Measurements from ENCODE around the gene CDC73. TPM values are rescaled to one million over a fixed set of nuclear protein-coding genes. Genes with fewer than 3 reads are reported as not detected.

The CDC73 gene
- polyA plus RNA-seq, 2 donors = 6.2 to 14.5 TPM

DNA sequence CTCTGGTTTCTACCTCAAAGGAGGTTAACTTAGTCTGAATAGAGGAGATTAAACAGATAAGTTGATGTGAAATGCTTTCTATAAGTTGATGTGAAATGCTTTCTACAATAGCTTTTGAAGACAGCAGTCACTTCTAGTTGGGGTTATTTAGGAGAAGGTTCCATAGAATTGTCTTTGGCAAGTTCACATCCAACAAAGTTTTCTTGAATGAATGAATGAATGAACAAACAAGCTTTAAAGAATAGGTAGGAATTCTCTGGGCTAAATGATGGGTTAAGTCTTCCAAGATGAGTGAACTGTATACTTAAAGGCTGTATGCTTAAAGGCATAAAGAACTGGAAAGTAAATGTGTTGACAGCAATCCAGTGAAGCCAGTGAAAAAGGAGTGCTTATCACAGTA, 1.9 kb downstream of the CDC73 start:
- no peak overlapping the region for H3K4me3 ChIP-seq (ENCODE audit: low read depth in 1 of 2, low read length in 2 of 2)
- H3K36me3 ChIP-seq (ENCODE audit: control insufficient read depth in 2 of 2, insufficient read depth in 2 of 2, low read length in 1 of 2) = no peaks in the 10 kb centered on the region
- no peaks in the 10 kb centered on the region for H3K9me3 ChIP-seq (ENCODE audit: control insufficient read depth in 2 of 2, insufficient read depth in 1 of 2, low read depth in 1 of 2, low read length in 1 of 2)
- peaks cover 0 to 4% of the 10 kb centered on the region in 2 donors for H3K4me1 ChIP-seq (ENCODE audit: control insufficient read depth in 2 of 2, insufficient read depth in 2 of 2, low read length in 1 of 2)
- no peaks in the 10 kb centered on the region for H3K27me3 ChIP-seq (ENCODE audit: control insufficient read depth in 1 of 2, insufficient read depth in 2 of 2, low read length in 2 of 2)
- H3K27ac ChIP-seq (ENCODE audit: low read depth in 2 of 2, low read length in 1 of 2) = no peak overlapping the region

- peaks cover 0 to 4% of the 10 kb centered on the region in 2 donors for H3K4me1 ChIP-seq (ENCODE audit: control insufficient read depth in 2 of 2, insufficient read depth in 2 of 2, low read length in 1 of 2)
- no peak overlapping the region for H3K4me3 ChIP-seq (ENCODE audit: low read depth in 1 of 2, low read length in 2 of 2)
- H3K27me3 ChIP-seq (ENCODE audit: control insufficient read depth in 1 of 2, insufficient read depth in 2 of 2, low read length in 2 of 2) = no peaks in the 10 kb centered on the region
- no peak overlapping the region for H3K27ac ChIP-seq (ENCODE audit: low read depth in 2 of 2, low read length in 1 of 2)
- no peaks in the 10 kb centered on the region for H3K36me3 ChIP-seq (ENCODE audit: control insufficient read depth in 2 of 2, insufficient read depth in 2 of 2, low read length in 1 of 2)
- 93 to 96% methylated on average over 6 of the region's 6 CpGs for WGBS, 2 donors
- no peaks in the 10 kb centered on the region for H3K9me3 ChIP-seq (ENCODE audit: control insufficient read depth in 2 of 2, insufficient read depth in 1 of 2, low read depth in 1 of 2, low read length in 1 of 2)
Observed at GRCh38 chr1:193125369-193125768, 3.5 kb downstream of the CDC73 start.

DNA sequence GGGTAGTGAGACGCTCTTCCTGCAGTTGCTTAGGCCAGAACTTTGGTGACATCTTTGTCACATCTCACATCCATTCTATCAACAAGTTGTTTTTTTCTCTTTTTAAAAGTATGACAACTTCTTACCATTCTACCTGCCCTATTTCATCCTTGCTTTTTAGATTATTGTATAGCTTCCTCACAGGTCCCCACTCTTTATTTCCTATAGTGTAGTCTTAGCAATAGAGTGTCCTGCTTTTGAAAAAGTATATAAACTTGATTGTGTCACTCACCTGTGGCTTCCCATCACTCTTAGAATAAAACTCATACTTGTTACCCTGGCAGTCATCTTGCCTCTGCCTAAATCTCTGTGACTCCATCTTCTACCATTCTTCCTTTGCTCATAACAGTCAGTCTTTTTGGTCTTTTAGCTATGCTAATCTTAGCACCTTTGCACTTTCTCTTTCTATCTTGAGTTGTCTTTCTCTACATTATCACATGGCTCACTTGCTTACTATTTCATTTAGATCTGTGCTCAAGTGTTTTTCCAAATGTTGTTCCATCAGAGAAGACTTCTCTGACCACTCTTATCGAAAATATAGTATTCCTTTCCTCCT, 9.5 kb downstream of the CDC73 start:
- Histone ChIP-seq H3K9me3 (ENCODE audit: control insufficient read depth in 2 of 2, insufficient read depth in 1 of 2, low read depth in 1 of 2, low read length in 1 of 2) (no peaks in the 10 kb centered on the region), H3K36me3 (ENCODE audit: control insufficient read depth in 2 of 2, insufficient read depth in 2 of 2, low read length in 1 of 2) (peaks cover 0 to 4% of the 10 kb centered on the region in 2 donors), H3K27me3 (ENCODE audit: control insufficient read depth in 1 of 2, insufficient read depth in 2 of 2, low read length in 2 of 2) (no peaks in the 10 kb centered on the region), H3K4me1 (ENCODE audit: control insufficient read depth in 2 of 2, insufficient read depth in 2 of 2, low read length in 1 of 2) (no peaks in the 10 kb centered on the region), H3K4me3 (ENCODE audit: low read depth in 1 of 2, low read length in 2 of 2) (no peak overlapping the region), H3K27ac (ENCODE audit: low read depth in 2 of 2, low read length in 1 of 2) (no peak overlapping the region)
- WGBS, 2 donors = 98 to 99% methylated on average over 2 of the region's 2 CpGs

- Histone ChIP-seq H3K9me3 (ENCODE audit: control insufficient read depth in 2 of 2, insufficient read depth in 1 of 2, low read depth in 1 of 2, low read length in 1 of 2) (no peaks in the 10 kb centered on the region), H3K36me3 (ENCODE audit: control insufficient read depth in 2 of 2, insufficient read depth in 2 of 2, low read length in 1 of 2) (peaks cover 3 to 6% of the 10 kb centered on the region in 2 donors), H3K4me1 (ENCODE audit: control insufficient read depth in 2 of 2, insufficient read depth in 2 of 2, low read length in 1 of 2) (no peaks in the 10 kb centered on the region), H3K27ac (ENCODE audit: low read depth in 2 of 2, low read length in 1 of 2) (no peak overlapping the region), H3K4me3 (ENCODE audit: low read depth in 1 of 2, low read length in 2 of 2) (no peak overlapping the region), H3K27me3 (ENCODE audit: control insufficient read depth in 1 of 2, insufficient read depth in 2 of 2, low read length in 2 of 2) (no peaks in the 10 kb centered on the region)
- WGBS, 2 donors = 81 to 84% methylated on average over 7 of the region's 7 CpGs
Observed at GRCh38 chr1:193140254-193140653, 18.4 kb downstream of the CDC73 start.

DNA sequence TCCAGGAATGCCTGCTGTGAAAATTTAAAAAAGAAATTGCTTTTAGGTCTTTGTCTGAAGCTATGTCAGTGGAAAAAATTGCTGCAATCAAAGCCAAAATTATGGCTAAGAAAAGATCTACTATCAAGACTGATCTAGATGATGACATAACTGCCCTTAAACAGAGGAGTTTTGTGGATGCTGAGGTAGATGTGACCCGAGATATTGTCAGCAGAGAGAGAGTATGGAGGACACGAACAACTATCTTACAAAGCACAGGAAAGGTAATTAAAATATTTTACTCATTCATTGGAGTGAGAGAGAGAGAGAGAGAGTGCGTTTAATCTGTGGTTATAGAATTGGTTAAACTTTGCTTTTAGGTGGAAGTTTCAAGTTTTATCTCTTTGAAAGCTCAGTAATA, 20.0 kb downstream of the CDC73 start:
- Histone ChIP-seq H3K4me3 (ENCODE audit: low read depth in 1 of 2, low read length in 2 of 2) (no peak overlapping the region), H3K4me1 (ENCODE audit: control insufficient read depth in 2 of 2, insufficient read depth in 2 of 2, low read length in 1 of 2) (no peaks in the 10 kb centered on the region), H3K27me3 (ENCODE audit: control insufficient read depth in 1 of 2, insufficient read depth in 2 of 2, low read length in 2 of 2) (no peaks in the 10 kb centered on the region), H3K36me3 (ENCODE audit: control insufficient read depth in 2 of 2, insufficient read depth in 2 of 2, low read length in 1 of 2) (peaks cover 3 to 5% of the 10 kb centered on the region in 2 donors), H3K9me3 (ENCODE audit: control insufficient read depth in 2 of 2, insufficient read depth in 1 of 2, low read depth in 1 of 2, low read length in 1 of 2) (no peaks in the 10 kb centered on the region), H3K27ac (ENCODE audit: low read depth in 2 of 2, low read length in 1 of 2) (no peak overlapping the region)
- 77 to 78% methylated on average over 3 of the region's 3 CpGs for WGBS, 2 donors

DNA sequence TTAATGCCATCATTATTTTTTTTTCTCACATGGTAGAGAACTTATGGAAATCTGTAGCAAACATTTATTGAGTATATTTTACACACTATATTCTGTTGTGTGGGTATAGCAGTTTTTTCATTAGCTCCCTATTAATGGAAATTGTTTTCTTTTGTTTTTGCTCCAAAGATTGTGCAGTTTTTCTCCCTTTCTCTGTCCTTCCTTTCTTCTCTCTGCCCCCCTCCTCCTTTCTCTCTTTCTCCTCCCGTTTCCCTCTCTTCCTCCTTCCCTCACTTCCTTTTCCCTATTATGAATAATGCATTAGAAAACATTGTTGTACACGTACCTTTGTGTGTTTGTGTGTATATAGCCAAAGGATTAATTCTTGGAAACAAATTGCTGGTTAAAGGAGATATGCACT, 20.6 kb downstream of the CDC73 start:
- Histone ChIP-seq H3K27me3 (ENCODE audit: control insufficient read depth in 1 of 2, insufficient read depth in 2 of 2, low read length in 2 of 2) (no peaks in the 10 kb centered on the region), H3K36me3 (ENCODE audit: control insufficient read depth in 2 of 2, insufficient read depth in 2 of 2, low read length in 1 of 2) (peaks cover 3 to 5% of the 10 kb centered on the region in 2 donors), H3K27ac (ENCODE audit: low read depth in 2 of 2, low read length in 1 of 2) (no peak overlapping the region), H3K4me1 (ENCODE audit: control insufficient read depth in 2 of 2, insufficient read depth in 2 of 2, low read length in 1 of 2) (no peaks in the 10 kb centered on the region), H3K9me3 (ENCODE audit: control insufficient read depth in 2 of 2, insufficient read depth in 1 of 2, low read depth in 1 of 2, low read length in 1 of 2) (no peaks in the 10 kb centered on the region), H3K4me3 (ENCODE audit: low read depth in 1 of 2, low read length in 2 of 2) (no peak overlapping the region)
- WGBS, 2 donors = 54 to 59% methylated on average over 2 of the region's 2 CpGs

DNA sequence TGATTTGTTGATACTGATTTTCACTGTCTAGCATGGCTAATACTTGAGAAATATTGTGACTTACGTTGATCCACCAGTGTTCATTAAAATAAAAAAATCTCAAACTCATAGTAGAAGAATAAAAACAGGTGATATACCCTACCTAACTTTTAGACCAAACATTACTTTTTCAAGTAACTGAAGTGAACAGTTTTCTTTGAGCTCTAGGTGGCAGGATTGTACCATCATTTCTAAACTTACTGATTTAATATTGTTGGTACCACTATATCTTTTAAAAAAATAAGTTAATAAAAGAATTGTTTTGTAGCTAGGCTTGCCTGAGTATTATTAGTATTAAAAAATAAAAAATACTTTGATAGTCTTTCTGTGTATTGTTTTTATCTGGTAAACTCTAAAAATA, 21.5 kb downstream of the CDC73 start:
- H3K27ac ChIP-seq (ENCODE audit: low read depth in 2 of 2, low read length in 1 of 2) = no peak overlapping the region
- H3K36me3 ChIP-seq (ENCODE audit: control insufficient read depth in 2 of 2, insufficient read depth in 2 of 2, low read length in 1 of 2) = peaks cover 3 to 5% of the 10 kb centered on the region in 2 donors
- 74 to 81% methylated on average over 1 of the region's 1 CpG for whole genome bisulfite sequencing, 2 donors
- H3K27me3 ChIP-seq (ENCODE audit: control insufficient read depth in 1 of 2, insufficient read depth in 2 of 2, low read length in 2 of 2) = no peaks in the 10 kb centered on the region
- no peaks in the 10 kb centered on the region for H3K4me1 ChIP-seq (ENCODE audit: control insufficient read depth in 2 of 2, insufficient read depth in 2 of 2, low read length in 1 of 2)
- no peaks in the 10 kb centered on the region for H3K9me3 ChIP-seq (ENCODE audit: control insufficient read depth in 2 of 2, insufficient read depth in 1 of 2, low read depth in 1 of 2, low read length in 1 of 2)
- H3K4me3 ChIP-seq (ENCODE audit: low read depth in 1 of 2, low read length in 2 of 2) = no peak overlapping the region

GRCh38 chr1:193144361-193144938, 22.6 kb downstream of the CDC73 start:
- Histone ChIP-seq H3K4me1 (ENCODE audit: control insufficient read depth in 2 of 2, insufficient read depth in 2 of 2, low read length in 1 of 2) (no peaks in the 10 kb centered on the region), H3K4me3 (ENCODE audit: low read depth in 1 of 2, low read length in 2 of 2) (no peak overlapping the region), H3K9me3 (ENCODE audit: control insufficient read depth in 2 of 2, insufficient read depth in 1 of 2, low read depth in 1 of 2, low read length in 1 of 2) (no peaks in the 10 kb centered on the region), H3K27me3 (ENCODE audit: control insufficient read depth in 1 of 2, insufficient read depth in 2 of 2, low read length in 2 of 2) (no peaks in the 10 kb centered on the region), H3K27ac (ENCODE audit: low read depth in 2 of 2, low read length in 1 of 2) (no peak overlapping the region), H3K36me3 (ENCODE audit: control insufficient read depth in 2 of 2, insufficient read depth in 2 of 2, low read length in 1 of 2) (peaks cover 3 to 5% of the 10 kb centered on the region in 2 donors)
- WGBS, 2 donors = 81 to 83% methylated on average over 5 of the region's 5 CpGs

DNA sequence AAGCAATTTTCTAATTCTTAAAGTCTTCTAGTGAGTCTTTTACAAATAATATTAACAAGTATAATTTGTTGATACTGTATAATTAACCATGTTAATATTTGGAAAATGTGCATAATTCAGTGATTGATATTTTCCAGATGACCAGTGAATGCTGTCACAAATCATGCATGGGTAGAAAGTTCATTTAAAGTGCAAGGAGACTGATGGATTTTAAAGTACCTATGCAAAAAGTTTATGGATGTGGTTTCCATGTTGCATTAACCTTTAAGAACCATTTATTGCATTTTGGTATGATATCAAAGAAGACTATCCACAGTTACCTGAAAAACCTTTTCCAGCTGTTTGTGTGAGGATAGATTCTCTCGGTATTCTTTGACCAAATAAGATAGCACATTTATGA, 23.2 kb downstream of the CDC73 start:
- Histone ChIP-seq H3K27ac (ENCODE audit: low read depth in 2 of 2, low read length in 1 of 2) (no peak overlapping the region), H3K36me3 (ENCODE audit: control insufficient read depth in 2 of 2, insufficient read depth in 2 of 2, low read length in 1 of 2) (peaks cover 0 to 5% of the 10 kb centered on the region in 2 donors), H3K27me3 (ENCODE audit: control insufficient read depth in 1 of 2, insufficient read depth in 2 of 2, low read length in 2 of 2) (no peaks in the 10 kb centered on the region), H3K4me1 (ENCODE audit: control insufficient read depth in 2 of 2, insufficient read depth in 2 of 2, low read length in 1 of 2) (no peaks in the 10 kb centered on the region), H3K4me3 (ENCODE audit: low read depth in 1 of 2, low read length in 2 of 2) (no peak overlapping the region), H3K9me3 (ENCODE audit: control insufficient read depth in 2 of 2, insufficient read depth in 1 of 2, low read depth in 1 of 2, low read length in 1 of 2) (no peaks in the 10 kb centered on the region)
- WGBS, 2 donors = 81 to 85% methylated on average over 1 of the region's 1 CpG

GRCh38 chr1:193156117-193156821, 34.4 kb downstream of the CDC73 start:
- Histone ChIP-seq H3K27me3 (ENCODE audit: control insufficient read depth in 1 of 2, insufficient read depth in 2 of 2, low read length in 2 of 2) (no peaks in the 10 kb centered on the region), H3K27ac (ENCODE audit: low read depth in 2 of 2, low read length in 1 of 2) (no peak overlapping the region), H3K4me3 (ENCODE audit: low read depth in 1 of 2, low read length in 2 of 2) (no peak overlapping the region), H3K36me3 (ENCODE audit: control insufficient read depth in 2 of 2, insufficient read depth in 2 of 2, low read length in 1 of 2) (peaks cover 0 to 2% of the 10 kb centered on the region in 2 donors), H3K9me3 (ENCODE audit: control insufficient read depth in 2 of 2, insufficient read depth in 1 of 2, low read depth in 1 of 2, low read length in 1 of 2) (no peaks in the 10 kb centered on the region), H3K4me1 (ENCODE audit: control insufficient read depth in 2 of 2, insufficient read depth in 2 of 2, low read length in 1 of 2) (no peaks in the 10 kb centered on the region)
- WGBS, 2 donors = 63 to 68% methylated on average over 3 of the region's 3 CpGs
